GM18507 (cell line): Measurements from ENCODE around the gene SLC45A1.

Experiments used
- DNase-seq: peaks from one replicate; pipeline ENCODE4 v3.0.0; 2011; ENCODE audit warnings: low read depth; ENCODE audit not compliant: insufficient read length; ENCODE audit errors: extremely low spot score
- FAIRE-seq: peaks from 2 replicates; lab custom pipeline; 2011; peaks lifted over from hg19 to GRCh38; lab: Jason Lieb, UNC

SLC45A1 gene

GRCh38 chr1:8349961-8350360, 32.0 kb downstream of the SLC45A1 start:
- no peak for DNase-seq

GRCh38 chr1:8350914-8351684, 33.2 kb downstream of the SLC45A1 start:
- no peak for FAIRE-seq
- DNase-seq: no peak

More at GRCh38 chr1:8349961-8350360, 32.0 kb downstream of the SLC45A1 start:
- no peak for FAIRE-seq

GRCh38 chr1:8351693-8352470, 34.0 kb downstream of the SLC45A1 start:
- DNase-seq (no peak), FAIRE-seq (no peak)

GRCh38 chr1:8352471-8352845, 34.5 kb downstream of the SLC45A1 start:
- DNase-seq (no peak), FAIRE-seq (no peak)

- FAIRE-seq (no peak), DNase-seq (no peak)
Measured at GRCh38 chr1:8352886-8353785, 35.2 kb downstream of the SLC45A1 start.

- no peak for FAIRE-seq
Measured at GRCh38 chr1:8354038-8354437, 36.1 kb downstream of the SLC45A1 start.

GRCh38 chr1:8355439-8356255, 37.7 kb downstream of the SLC45A1 start:
- FAIRE-seq (no peak), DNase-seq (no peak)

More at GRCh38 chr1:8354038-8354437, 36.1 kb downstream of the SLC45A1 start:
- no peak for DNase-seq

GRCh38 chr1:8356256-8357209, 38.6 kb downstream of the SLC45A1 start:
- DNase-seq (no peak), FAIRE-seq (no peak)

GRCh38 chr1:8357329-8358101, 39.6 kb downstream of the SLC45A1 start:
- FAIRE-seq: no peak

GRCh38 chr1:8358241-8358896, 40.5 kb downstream of the SLC45A1 start:
- no peak for DNase-seq
- no peak for FAIRE-seq

More at GRCh38 chr1:8357329-8358101, 39.6 kb downstream of the SLC45A1 start:
- DNase-seq: no peak

GRCh38 chr1:8358897-8359616, 41.1 kb downstream of the SLC45A1 start:
- no peak for DNase-seq
- FAIRE-seq: no peak

- DNase-seq (no peak), FAIRE-seq (no peak)
Measured at GRCh38 chr1:8359617-8360481, 41.9 kb downstream of the SLC45A1 start.

- FAIRE-seq: no peak
Measured at GRCh38 chr1:8360493-8361197, 42.7 kb downstream of the SLC45A1 start.

GRCh38 chr1:8361198-8361849, 43.4 kb downstream of the SLC45A1 start:
- DNase-seq (no peak), FAIRE-seq (no peak)

More at GRCh38 chr1:8360493-8361197, 42.7 kb downstream of the SLC45A1 start:
- DNase-seq: no peak
